Measurements from ENCODE around the gene RADIL. TPM values are rescaled to one million over a fixed set of nuclear protein-coding genes. Genes with fewer than 3 reads are reported as not detected.

The RADIL gene
- total RNA-seq, 2 donors from 2014 or later, result 2.1 to 29.0 TPM

- intact Hi-C loops (cut with DNase I), result no loop called here
- ATAC-seq, result no peak
Measured at GRCh38 chr7:4763794-4764185, 119.7 kb downstream of the RADIL start.

DNA sequence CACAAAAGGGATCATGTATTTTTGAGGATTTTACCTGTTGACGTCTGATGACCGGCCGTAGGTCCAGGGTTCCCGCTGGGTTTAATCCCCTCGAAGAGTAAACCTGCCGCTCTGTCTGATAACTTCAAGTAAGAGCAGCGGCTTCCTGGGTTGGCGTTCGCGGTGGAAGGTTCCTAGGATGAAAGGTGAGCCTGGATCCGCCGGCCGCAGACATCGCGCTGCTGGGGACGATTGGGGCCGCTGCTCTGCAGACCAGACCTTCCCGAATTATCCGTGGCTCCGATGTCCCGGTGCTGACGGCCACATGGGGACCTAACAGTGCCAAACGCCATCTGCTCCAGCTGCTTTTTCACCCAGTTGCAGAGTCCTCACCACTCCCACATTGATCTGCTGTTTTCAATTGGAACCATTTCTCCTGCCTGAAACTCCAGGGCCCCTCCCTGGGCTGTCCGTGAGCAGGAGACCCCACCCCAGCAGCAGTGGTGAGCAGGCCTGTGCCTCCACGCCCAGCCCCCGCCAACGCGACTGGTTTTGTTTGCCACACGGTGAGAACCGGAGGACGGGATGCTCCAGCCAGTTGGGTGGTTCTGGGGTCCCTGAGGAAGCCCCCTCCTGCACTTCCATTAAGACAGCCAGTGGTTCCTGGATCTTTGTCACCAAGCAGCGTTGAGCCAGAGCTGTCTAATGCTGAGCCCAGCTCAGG lies 120.3 kb downstream of the RADIL start:
- H3K4me3 ChIP-seq, result no peak overlapping the region
- peaks cover 16 to 32% of the 10 kb centered on the region in 2 donors for H3K36me3 ChIP-seq (replicated peaks in 1 of 2; ENCODE audit: insufficient read depth in 1 of 2, low read depth in 2 of 2)
- DNase-seq, result no peak
- TF ChIP-seq, protein P1, sequence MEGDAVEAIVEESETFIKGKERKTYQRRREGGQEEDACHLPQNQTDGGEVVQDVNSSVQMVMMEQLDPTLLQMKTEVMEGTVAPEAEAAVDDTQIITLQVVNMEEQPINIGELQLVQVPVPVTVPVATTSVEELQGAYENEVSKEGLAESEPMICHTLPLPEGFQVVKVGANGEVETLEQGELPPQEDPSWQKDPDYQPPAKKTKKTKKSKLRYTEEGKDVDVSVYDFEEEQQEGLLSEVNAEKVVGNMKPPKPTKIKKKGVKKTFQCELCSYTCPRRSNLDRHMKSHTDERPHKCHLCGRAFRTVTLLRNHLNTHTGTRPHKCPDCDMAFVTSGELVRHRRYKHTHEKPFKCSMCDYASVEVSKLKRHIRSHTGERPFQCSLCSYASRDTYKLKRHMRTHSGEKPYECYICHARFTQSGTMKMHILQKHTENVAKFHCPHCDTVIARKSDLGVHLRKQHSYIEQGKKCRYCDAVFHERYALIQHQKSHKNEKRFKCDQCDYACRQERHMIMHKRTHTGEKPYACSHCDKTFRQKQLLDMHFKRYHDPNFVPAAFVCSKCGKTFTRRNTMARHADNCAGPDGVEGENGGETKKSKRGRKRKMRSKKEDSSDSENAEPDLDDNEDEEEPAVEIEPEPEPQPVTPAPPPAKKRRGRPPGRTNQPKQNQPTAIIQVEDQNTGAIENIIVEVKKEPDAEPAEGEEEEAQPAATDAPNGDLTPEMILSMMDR (IDR thresholded peaks at IDR 0.05), result no peak
- no peak for TF ChIP-seq POLR2A (IDR thresholded peaks at IDR 0.05)
- intact Hi-C loops (cut with DNase I), result no loop called here
- no peaks in the 10 kb centered on the region for H3K4me1 ChIP-seq
- no peaks in the 10 kb centered on the region for H3K27me3 ChIP-seq
- no peak overlapping the region for H3K27ac ChIP-seq
- no peak for ATAC-seq
- no peaks in the 10 kb centered on the region for H3K9me3 ChIP-seq
- 94 to 95% methylated on average over 23 to 32 of the region's 32 CpGs for WGBS, 2 donors

More at GRCh38 chr7:4763794-4764185, 119.7 kb downstream of the RADIL start:
- Histone ChIP-seq H3K27me3 (no peaks in the 10 kb centered on the region), H3K36me3 (replicated peaks in 1 of 2; ENCODE audit: insufficient read depth in 1 of 2, low read depth in 2 of 2) (peaks cover 16 to 30% of the 10 kb centered on the region in 2 donors), H3K4me3 (no peak overlapping the region), H3K4me1 (no peaks in the 10 kb centered on the region), H3K9me3 (no peaks in the 10 kb centered on the region), H3K27ac (no peak overlapping the region)
- 91 to 97% methylated on average over 20 to 21 of the region's 21 CpGs for WGBS, 2 donors
- TF ChIP-seq POLR2A (IDR thresholded peaks at IDR 0.05), result no peak
- TF ChIP-seq, protein P1 (IDR thresholded peaks at IDR 0.05), result no peak
- DNase-seq, result no peak

DNA sequence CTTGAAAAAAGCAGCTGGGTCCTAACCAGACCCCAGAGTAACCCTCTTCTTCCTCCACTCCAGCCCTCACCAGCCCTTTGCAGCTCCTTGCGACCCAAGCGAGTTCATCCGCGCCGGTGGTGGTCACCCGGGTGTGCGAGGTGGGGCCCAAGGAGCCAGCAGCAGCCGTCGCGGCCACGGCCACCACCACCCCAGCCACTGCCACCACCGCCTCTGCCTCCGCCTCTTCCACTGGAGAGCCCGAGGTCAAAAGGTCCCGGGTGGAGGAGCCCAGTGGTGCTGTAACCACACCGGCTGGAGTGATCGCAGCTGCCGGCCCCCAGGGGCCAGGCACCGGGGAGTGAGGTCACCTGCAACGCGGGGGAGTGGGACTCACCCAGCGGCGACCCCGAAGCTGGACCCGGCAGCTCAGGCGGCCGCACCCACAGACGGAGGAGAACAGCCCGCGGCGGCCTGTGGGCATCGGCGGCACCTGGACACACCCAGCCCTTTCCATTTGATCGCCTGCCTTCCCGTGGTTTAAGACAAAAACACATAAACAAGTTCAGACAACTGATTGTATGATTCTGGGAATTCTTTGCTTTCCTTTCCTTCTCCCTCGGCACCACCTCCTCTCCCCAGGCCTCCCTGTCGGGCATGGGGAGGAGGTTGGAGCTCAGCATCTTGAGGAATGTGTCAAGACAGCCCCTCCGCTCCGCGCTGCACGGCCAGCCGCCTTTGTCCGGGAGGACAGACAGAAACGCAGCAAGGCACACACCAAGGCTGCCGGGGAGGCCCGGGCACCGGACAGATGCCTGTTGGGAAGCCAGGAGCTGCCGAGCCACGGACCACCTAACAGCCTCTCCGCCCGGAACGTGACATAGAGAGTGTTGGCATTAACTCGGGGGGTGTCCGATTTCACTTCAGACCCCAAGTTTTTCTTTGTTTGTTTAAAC lies 121.1 kb downstream of the RADIL start:
- Histone ChIP-seq H3K9me3 (no peaks in the 10 kb centered on the region), H3K27ac (no peak overlapping the region), H3K4me3 (no peak overlapping the region), H3K36me3 (replicated peaks in 1 of 2; ENCODE audit: insufficient read depth in 1 of 2, low read depth in 2 of 2) (peaks cover 16 to 34% of the 10 kb centered on the region in 2 donors), H3K4me1 (no peaks in the 10 kb centered on the region), H3K27me3 (no peaks in the 10 kb centered on the region)
- no peak for DNase-seq
- 94 to 96% methylated on average over 31 to 51 of the region's 54 CpGs for WGBS, 2 donors
- ATAC-seq, result no peak
- intact Hi-C loops (cut with DNase I), result no loop called here
- TF ChIP-seq, protein P1 (IDR thresholded peaks at IDR 0.05), result no peak

- WGBS, 2 donors, result 97 to 98% methylated on average over 14 to 26 of the region's 26 CpGs
- Histone ChIP-seq H3K27me3 (no peaks in the 10 kb centered on the region), H3K4me3 (no peak overlapping the region), H3K36me3 (replicated peaks in 1 of 2; ENCODE audit: insufficient read depth in 1 of 2, low read depth in 2 of 2) (peaks cover 16 to 39% of the 10 kb centered on the region in 2 donors), H3K4me1 (no peaks in the 10 kb centered on the region), H3K9me3 (no peaks in the 10 kb centered on the region), H3K27ac (no peak overlapping the region)
- intact Hi-C loops (cut with DNase I), result no loop called here
- DNase-seq (no peak), ATAC-seq (no peak)
- TF ChIP-seq, protein P1 (IDR thresholded peaks at IDR 0.05), result no peak
- no peak for TF ChIP-seq POLR2A (IDR thresholded peaks at IDR 0.05)
Measured at GRCh38 chr7:4760952-4761351, 122.6 kb downstream of the RADIL start.

Measured in body of pancreas (tissue), 4 donors.